GM18907 (cell line): ENCODE results near the gene C4orf51.
"Not testable (repeated sequence)": the region's sequence is repeated elsewhere in the genome, so short reads cannot be mapped to it uniquely, and the experiment has no call there.

Source experiments
- ATAC-seq: cut with Tn5 transposase; IDR thresholded peaks from one replicate; pipeline ENCODE4 v1.9.1; 2021; ENCODE audit warnings: mild to moderate bottlenecking, moderate library complexity; ENCODE audit not compliant: unreplicated experiment

C4orf51 gene

GRCh38 chr4:145679991-145680455 lies at the start of gene C4orf51:
Gene C4orf51, plus strand, starts transcription at chr4:145680146. Its CDS starts 58 bp downstream, at chr4:145680204.
- no peak for ATAC-seq

GRCh38 chr4:145635117-145635516 lies 44.8 kb upstream of the C4orf51 start:
- no peak for ATAC-seq

GRCh38 chr4:145635630-145636029 lies 44.3 kb upstream of the C4orf51 start:
- ATAC-seq: no peak

- ATAC-seq: no peak
These were observed 40.7 kb upstream of the C4orf51 start for GRCh38 chr4:145639186-145639698.

GRCh38 chr4:145640236-145640635 lies 39.7 kb upstream of the C4orf51 start:
- not testable (repeated sequence) for ATAC-seq

DNA sequence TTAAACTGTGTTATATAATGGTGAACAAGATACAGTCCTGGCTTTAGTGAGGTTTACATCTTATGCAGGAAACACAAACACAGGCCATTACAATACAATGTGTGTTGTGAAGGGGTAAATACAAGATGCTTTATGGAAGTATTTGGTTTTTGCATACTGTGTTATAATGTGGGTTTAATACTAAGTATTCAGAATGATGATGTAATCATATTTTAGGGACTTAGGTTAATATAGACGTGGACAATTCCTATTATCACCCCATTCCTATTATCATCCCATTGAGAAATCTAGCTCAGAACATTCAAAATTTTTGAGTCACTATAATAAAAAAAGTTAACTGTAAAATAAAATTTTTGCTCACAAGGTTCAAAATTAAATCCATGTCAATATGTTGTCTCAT lies 36.7 kb upstream of the C4orf51 start:
- no peak for ATAC-seq

- ATAC-seq: no peak
These were observed 35.2 kb upstream of the C4orf51 start for GRCh38 chr4:145644699-145645098.

DNA sequence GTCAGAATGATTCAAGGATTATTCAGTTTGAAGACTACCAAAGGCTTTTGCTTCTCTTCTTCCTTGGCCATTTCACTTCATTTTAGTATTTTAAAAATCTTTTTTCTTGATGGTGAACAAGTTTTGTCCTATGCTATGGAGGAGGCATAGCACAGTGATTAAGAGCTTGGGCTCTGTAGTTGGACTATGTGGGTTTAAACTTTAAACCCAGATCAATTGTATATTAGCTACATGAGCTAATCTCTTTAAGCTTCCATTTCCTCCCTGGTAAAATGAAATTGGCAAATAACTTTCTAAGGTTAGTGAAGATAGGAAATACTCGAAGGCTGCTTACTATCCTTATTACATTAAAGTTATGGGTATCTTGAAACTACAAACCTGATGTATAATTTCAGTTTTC lies 23.8 kb upstream of the C4orf51 start:
- no peak for ATAC-seq

GRCh38 chr4:145660064-145660463 lies 19.9 kb upstream of the C4orf51 start:
- ATAC-seq: no peak

DNA sequence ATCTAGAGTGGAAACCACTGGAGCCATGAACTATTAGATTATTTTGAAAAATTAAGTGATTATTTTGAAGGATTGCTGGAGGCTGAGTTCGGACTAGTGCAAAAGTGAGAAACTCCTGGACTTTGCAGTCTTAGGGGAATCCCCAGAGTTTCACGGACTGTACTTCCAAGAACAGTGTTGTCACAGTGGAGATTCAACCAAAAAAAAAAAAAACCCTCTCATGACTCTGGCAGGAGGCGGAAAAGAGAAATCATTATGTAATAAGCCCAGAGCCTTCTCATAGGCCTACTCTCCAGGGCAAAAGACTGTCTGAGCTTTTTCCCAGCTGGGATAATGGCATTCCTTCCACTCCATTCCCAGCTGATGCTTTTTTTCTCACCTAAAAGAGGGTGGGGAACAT lies 16.8 kb upstream of the C4orf51 start:
- no peak for ATAC-seq

GRCh38 chr4:145665773-145666172 lies 14.2 kb upstream of the C4orf51 start:
- no peak for ATAC-seq

DNA sequence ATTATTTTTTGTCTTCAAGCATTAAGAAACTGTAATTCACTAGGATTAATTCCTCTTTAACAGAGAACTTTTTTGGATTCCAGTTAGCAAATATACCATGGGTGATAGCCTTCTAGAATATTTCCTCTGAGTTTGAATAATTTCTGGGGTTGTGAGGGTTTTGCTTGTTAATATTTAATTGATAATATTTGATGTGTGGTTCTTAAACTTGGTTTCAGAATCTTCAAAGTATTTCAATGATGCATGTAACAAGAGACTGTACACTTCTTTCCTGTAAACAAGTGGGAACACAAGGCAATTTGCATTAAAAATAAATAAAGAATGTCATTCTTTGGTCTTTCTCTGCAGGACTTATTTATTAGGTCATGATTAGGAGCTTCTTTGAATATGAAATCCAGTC lies 9.5 kb upstream of the C4orf51 start:
- ATAC-seq: peak; percentile 73

- ATAC-seq: no peak
These were observed 426 bp upstream of the C4orf51 start for GRCh38 chr4:145679520-145679919.

- ATAC-seq: no peak
These were observed 956 bp downstream of the C4orf51 start for GRCh38 chr4:145680902-145681301.

DNA sequence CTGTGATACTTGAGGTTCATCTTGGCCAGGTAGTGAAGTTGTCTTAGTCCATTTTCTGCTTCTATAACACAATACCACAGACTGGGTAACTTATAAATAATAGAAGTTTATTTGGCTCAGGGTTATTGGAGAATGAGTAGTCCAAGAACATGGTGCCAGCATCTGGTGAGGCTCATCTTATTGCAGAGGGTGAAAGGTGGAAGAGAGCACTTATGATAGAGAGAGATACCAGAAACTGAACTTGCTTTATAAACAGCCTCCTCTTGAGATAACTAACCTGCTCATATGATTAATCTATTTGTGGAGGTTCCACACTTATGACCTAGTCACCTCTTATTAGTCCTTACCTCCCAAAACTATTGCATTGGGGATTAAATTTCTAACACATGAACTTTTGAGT lies 1.6 kb downstream of the C4orf51 start:
- no peak for ATAC-seq

- no peak for ATAC-seq
These were observed 2.0 kb downstream of the C4orf51 start for GRCh38 chr4:145681956-145682355.

DNA sequence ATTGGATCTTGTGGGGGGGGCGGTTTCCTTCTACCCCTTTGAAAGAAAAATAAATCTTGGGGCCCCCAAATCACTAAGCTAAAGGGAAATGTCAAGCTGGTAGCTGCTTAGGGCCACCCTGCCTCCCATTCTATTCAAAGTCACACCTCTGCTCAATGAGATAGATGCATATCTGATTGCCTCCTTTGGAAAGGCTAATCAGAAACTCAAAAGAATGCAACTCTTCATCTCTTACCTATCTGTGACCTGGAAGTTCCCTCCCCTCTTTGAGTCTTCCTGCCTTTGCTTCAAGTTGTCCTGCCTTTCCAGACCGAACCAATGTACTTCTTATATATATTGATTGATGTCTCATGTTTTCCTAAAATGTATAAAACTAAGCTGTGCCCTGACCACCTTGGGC lies 7.0 kb downstream of the C4orf51 start:
- no peak for ATAC-seq

DNA sequence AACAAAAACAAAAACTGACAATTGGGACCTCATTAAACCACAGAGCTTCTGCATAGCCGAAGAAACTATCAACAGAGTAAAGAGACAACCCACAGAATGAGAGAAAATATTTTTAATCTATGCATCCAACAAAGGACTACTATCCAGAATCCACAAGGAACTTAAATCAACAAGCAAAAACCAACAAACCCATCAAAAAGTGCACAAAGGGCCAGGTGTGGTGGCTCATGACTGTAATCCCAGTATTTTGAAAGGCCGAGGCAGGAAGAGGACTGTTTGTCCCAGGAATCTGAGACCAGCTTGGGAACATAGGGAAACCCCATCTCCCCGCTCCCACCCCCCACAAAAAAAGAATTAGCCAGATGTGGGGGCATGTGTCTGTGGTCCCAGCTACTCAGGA lies 10.7 kb downstream of the C4orf51 start:
- no peak for ATAC-seq

DNA sequence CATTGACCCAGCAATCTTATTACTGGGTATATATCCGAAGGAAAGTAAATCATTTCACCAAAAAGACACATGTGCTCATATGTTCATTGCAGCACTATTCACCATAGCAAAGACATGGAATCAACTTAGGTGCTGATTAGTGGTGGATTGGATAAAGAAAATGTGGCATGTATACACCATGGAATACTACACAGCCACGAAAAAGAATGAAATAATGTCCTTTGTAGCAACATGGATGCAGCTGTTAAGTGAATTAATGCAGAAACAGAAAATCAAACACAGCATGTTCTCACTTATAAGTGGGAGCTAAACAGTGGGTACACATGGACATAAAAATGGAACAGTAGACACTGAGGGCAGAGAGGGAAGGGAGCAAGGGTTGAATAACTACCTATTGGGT lies 11.5 kb downstream of the C4orf51 start:
- ATAC-seq: not testable (repeated sequence)

- no peak for ATAC-seq
These were observed 15.0 kb downstream of the C4orf51 start for GRCh38 chr4:145694929-145695328.

DNA sequence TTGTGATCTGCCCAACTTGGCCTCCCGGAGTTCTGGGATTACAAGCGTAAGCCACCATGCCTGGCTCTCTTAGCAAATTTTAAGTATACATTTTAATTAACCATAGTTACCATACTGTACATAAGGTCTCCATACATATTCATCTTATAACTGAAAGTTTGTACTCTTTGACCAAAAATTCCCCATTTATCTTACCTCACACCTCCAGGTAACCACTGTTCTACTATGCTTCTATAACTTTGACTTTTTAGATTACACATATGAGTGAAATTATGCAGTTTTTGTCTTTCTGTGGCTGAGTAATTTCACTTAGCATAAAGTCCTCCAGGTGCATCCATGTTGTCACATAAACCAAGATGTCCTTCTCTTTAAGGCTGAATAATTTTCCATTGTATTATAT lies 17.4 kb downstream of the C4orf51 start:
- ATAC-seq: no peak

GRCh38 chr4:145698507-145698906 lies 18.6 kb downstream of the C4orf51 start:
- ATAC-seq: no peak

DNA sequence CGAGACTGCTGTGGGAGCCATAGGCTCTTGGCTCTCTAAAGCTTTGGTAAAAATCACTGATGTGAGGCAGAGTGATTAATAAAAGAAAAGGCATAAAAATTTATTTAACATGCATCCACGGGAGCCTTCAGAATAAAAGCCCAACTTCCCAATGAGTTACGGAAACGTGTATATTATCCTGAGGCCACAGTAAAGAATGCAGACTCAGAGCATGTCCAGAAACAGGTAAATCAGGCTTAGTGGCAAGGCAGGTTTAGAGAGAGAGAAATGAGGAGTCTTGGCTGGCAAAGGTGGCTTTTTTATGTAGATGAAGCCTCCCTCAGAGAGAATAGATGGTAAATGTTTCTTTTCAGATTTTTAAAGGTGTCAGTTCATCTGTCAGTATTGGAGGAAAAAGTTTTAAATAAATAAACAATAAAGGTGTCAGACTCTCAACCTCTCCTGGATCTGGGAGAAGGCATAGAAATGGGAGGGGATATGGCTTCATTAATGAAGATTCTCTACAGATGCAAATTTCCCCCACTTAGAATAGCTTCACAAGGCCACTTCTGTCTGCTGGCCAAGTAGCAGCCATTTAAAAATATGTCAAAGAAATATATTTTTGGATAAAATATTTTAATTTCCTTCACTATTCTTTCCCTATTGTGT lies 24.0 kb downstream of the C4orf51 start:
- ATAC-seq: no peak
